ENCODE results near the gene STON2. TPM values are rescaled to one million over a fixed set of nuclear protein-coding genes. Genes with fewer than 3 reads are reported as not detected.
A peak's percentile ranks its signal among the peaks of the same experiment; 100 is the strongest.

Gene STON2
- total RNA-seq, 1 donor from 2014 or later = 91.9 TPM

DNA sequence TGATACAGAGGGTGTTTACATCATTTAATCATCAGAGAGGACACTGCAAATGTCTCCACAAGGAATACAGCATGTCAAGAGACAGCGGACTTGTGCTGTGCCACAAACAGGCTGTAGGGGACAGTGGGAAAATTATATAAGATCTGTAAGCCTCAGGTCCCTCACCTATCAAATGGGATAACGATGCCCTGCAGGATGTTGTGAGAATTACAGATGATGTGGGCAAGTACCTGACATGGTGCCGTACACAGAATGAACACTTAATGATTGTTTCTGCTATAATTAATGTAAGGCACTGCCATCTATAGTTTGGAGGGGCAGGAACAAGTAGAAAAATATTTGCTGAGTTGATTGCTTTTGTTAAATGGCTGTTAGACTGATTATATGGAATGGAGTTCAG, 97.5 kb downstream of the STON2 start:
- no peak for DNase-seq (ENCODE audit: low read depth)

DNA sequence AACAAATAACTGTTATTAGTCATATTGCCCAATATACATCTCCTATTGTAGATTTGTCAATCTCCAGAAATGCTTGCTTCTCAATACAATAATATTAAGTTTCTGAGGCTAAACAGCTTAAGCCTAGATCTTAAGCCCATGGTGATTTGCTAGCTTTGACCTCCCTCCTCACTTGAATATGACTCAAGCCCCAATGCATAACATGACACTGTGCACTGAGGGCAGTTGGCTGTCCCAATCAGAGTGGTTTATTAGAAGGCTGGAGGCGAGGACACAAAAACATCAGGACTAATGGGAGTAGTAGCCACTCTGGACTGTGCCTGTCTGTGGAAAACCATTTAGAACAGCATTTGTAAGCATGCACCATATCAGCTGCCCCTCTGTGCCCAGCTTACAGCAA, 98.3 kb downstream of the STON2 start:
- DNase-seq (ENCODE audit: low read depth) = no peak

DNA sequence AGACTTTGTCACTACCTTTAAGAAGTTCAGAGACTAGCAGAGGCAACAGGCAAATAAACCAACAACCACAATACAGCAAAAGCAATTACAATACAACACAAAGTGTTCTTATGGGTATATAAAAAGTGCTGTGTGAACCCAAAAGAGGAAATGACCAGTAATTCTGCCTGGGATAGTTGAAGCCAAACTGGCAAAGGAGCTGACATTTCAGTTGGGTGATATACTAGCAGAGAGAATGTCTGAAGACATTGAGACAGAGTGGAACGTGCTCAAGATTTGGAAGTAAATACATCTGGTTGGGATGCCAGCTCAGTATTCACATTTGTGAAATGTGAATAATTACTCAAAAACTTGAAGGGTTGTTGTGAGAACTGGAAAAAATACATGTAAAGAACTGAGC, 98.8 kb downstream of the STON2 start:
- DNase-seq (ENCODE audit: low read depth) = no peak

DNA sequence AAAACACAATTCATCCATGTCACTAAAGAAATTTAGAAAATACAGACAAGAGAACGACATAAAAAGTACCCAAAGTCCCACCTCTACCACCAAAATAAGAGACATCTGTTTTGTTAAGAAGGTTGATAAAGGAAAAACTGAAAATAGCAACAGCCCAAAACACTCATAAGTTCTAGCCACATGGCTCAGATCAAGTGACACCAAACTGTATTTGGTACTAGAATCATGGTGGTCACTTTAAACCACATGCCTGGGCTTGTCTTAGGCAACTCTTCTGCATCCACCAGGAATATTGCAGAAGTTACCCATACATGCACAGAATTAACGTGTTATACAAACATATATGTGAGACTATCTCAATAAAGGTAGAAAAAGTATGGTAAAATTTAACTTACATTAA, 101.2 kb downstream of the STON2 start:
- DNase-seq (ENCODE audit: low read depth) = no peak

DNA sequence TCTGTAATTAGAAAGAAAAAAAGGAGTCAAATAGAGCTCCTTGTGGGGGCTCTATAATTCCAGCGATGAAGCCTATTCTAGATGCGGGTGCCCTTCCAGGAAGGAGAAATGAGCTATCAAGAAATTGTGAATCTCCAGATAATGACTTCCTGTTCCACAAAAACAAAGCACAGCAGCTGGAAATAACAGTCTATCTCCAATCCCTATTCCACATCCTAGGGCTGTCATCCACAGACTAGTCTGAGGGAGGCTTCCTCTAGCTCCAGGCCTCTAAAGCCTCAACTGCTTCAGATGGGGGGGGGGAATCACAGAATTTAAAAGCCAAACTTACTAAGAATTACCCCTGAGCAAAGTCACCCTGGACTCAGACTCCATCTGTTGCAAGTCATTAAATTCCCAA, 102.0 kb downstream of the STON2 start:
- no peak for DNase-seq (ENCODE audit: low read depth)

DNA sequence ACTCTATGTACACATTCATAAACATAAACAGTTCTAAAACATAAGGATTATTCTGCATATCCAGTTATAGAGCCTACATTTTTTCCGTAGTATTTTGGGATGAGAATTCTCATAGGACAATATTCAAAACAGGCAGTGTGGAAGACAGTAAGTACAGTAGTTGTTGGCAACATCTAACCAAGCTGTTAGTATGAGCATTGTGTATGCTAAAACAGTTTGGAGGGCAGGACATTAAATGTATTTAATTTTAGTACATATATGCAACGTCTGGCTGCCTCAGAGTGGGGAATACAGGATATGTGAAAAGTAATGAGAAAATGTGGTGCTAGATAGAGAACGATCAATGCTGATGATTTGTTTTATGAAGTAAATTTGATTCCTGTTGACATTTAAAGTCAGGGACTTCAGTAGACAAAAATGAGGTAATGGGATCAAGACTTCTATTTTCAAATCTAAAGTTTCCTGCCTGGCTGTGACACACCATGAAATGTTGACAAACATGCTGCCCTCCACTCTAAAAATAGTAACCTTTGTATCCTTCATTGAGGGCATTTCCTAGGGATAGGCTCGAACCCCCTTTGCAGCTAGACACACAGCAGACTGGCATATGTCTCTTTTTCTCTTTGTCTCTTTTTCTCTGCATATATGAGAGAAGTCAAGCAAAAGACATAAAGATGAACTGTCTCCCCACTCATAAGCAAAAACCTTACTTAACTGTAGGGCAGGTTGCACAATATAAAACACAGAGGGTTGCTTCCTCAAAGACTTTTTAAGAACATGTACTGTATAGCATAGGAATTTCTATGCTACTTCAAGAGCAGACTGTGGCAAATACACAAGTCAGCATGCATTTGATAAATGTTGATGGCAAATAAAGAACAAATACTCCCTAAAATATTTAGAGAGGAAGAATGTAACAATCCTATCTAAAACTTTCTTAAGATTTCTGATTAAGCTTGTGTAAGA, 103.9 kb downstream of the STON2 start:
- DNase-seq (ENCODE audit: low read depth) = no peak

DNA sequence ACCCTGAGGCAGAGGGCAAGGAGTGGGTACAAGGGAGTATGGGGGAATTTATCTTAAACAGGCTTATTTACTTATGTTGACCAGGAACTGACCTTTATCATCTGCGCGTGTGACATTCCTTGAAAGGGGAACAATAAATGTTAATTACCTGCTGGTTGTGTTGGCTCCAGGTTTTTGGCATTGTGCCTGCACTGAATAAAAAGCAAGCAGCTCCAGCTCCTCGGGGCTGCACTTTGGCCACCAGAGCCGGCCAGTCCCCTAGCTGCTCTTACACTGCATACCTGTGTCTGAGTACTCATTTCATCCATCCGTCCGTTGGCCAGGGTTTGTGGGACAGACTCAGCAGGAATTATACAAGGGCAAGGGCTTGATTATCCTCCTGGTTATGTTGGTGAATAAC, 110.6 kb downstream of the STON2 start:
- DNase-seq (ENCODE audit: low read depth) = no peak

DNA sequence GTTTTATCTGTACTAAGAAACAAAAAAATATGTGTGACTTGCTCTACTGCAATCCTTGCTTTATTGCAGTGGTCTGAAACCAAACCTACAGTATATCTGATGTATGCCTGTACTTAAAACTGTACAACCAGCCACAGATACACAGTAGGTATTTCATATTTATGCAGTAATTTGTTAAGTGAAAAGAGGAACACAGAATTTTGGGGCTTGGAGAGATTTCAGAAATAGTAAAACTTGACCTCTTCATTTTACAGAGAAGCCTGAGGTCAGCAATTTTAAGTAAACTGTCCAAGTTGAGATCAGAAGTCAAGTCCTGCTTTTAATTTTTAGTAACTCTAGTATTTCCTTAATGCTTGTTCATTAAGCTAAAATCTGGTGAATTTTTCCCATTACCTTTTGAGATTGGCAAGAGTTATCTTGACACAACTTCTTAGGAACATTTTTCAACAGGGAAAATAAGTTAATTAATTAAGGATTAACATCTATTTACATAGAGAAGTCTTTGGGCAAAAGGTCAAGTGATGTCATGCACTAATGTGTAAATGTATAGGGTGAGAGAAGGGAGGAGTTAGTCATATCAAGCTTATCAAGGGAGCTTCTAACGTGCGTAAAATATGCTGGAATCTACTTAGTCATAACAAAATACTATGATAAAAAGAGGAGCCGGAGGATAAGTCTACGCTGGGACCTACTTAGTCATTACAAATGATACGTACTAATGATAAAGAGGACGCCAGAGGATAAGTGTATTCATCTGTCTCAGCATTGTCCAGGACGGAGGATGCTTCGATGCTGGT, 113.4 kb downstream of the STON2 start:
- no peak for DNase-seq (ENCODE audit: low read depth)

DNA sequence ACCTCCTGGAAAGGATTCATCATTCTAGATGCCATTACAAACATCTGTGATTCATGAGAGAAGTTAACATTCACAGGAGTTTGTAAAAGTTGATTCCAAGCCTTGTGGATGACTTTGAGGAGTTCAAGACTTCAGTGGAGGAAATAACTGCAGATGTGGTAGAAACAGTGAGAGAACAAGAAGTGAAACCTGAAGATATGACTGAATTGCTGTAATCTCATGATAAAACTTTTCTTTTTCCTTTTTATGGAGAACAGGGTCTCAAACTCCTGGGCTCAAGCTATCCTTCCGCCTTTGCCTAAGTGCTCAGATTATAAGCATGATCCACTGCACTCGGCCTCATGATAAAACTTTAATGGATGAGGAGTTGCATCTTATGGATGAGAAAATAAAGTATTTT, 114.9 kb downstream of the STON2 start:
- DNase-seq (ENCODE audit: low read depth) = no peak

DNA sequence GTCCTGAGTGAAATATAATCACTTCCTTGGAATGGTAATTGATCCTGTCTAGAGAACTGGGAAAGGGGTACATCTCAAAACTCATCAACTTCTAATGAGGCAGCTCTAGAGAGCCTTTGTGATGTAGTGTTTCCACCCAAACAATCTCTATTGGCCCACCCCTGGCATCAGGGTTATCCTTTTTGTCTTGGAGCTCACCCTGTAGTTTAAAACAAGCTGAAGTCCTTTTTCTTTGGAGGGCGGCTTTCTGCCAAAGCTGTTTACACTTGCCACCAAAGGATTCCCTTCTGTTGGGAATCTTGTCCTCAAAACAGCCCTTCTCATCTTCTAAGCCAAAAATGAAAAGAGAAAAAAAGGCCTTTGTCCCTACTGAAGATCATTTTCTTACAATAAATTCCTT, 118.8 kb downstream of the STON2 start:
- no peak for DNase-seq (ENCODE audit: low read depth)

DNA sequence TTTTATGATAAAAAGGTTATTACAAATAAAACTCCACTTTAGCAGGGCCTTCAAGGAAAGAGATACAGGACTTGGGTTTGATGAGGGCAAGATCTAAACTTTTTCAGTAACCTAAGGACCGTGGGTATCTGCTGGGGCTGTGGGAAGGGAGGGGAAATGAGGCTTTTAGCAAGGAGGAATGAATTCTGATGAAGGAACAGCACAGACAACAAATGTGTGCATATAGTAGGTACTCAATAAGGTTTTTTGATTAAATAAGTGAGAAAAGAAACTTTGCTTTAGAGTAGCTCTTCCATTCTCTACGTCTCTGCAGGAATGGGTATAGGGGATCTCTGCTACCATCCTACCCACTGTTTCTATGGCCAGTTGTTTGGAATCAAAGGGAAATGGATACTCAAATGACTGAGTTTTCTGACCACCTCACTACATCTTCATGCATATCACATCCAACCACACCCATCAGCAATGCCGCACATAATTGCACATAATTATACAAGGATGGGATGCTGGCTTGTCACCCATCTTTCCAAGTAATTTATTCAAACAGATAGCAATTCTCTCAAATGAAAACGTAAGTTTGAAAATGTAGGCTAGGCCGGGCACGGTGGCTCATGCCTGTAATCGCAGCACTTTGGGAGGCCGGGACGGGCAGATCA, 119.9 kb downstream of the STON2 start:
- DNase-seq (ENCODE audit: low read depth) = no peak

DNA sequence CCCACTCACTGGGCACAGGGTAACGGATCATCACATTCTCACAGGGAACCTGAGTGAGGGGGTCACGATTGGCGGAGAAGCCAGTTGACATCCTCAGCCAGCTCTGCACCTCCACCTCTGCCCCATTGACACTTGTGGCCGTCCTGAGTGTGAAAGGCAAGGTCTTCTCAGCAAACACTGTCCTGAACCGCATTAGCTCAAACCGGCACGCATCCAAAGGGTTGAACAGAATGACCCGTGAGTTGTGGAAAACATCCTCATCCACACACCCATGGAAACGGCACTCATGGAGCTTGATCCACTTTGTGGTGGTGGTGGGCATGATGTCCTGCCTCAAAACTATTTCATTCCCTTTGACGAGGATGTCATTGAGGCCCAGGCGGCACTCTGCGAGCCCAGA, 123.0 kb downstream of the STON2 start:
- DNase-seq (ENCODE audit: low read depth) = no peak

DNA sequence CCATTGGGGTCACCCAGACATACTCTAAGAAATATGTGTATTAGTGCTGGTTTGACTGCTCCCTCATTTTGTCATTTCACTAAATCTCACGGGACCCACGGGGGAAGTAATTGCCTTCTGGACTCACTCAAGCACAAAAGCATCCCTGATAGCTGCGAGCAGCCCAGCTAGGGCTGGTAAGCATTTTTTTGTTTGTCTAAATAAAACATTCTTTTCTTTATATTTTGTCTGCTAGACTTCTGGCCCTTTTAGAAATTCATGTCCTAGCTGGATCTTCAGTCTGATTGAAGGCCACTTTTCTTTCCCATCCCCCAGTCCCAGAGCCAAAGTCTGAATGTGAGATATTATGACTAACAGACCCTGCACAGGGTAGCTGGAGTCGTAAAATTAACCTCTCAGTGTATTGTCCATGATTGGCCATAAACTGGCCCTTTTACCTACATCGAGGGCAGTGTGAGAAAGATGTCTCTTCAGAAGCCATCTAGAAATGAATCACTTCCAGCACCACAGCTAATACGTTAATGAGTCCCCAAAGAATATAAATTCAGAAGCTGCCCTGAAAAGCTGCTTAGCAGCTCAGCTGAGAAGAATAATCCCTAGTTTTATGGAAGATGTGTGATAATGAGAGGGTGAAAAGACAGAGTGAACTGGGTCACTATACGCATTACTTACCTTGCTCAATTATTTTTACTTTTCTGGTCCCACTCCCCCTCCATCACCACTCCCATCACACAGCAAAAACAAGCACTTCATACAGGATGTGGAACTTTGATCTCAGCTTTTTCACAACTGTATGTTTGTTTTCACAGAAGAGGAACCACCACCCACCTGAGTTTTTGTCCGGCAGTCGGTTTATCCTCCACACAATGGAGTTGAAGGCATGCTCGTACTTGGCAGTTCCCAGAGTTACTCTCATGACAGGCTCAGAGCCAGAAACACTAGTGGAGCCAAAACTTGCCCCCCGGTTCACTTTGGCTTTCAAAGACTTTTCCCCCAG, 123.8 kb downstream of the STON2 start:
- peak; percentile 11 for DNase-seq (ENCODE audit: low read depth)

DNA sequence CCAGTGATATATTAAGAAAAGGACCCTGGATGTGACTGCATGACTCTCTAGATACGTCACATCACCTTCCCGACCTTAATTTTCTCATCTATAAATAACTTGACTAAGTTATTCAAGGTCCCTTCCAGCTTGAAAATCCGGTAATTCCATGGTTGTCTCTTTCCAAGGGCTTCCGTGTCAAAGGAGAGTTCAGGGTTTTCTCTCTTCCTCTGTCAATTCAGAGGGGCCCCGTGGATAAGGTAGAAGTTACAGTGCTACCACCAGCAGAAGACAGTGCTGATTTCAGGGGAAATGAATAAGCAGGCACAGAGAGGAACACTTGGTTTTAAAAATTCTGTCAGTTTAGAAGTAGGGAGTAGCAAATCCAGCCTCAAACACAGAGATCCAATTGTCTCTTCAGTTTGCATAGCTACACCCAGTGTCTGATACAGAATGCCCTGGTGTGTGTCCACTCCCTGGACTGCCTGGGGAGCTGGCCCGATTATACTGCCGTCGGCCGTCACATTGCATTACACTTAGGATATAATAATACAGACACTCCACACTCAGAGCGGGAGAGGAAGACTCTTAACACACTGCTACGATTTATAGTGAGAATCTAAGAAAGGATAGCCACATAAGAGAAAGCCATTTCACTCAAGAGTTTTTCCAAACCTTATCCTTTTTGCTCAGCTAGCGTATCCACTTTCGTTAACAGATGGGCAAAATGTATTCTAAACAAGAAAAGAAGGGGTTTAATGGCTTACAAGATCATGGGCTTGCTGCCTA, 124.6 kb downstream of the STON2 start:
- DNase-seq (ENCODE audit: low read depth) = no peak

DNA sequence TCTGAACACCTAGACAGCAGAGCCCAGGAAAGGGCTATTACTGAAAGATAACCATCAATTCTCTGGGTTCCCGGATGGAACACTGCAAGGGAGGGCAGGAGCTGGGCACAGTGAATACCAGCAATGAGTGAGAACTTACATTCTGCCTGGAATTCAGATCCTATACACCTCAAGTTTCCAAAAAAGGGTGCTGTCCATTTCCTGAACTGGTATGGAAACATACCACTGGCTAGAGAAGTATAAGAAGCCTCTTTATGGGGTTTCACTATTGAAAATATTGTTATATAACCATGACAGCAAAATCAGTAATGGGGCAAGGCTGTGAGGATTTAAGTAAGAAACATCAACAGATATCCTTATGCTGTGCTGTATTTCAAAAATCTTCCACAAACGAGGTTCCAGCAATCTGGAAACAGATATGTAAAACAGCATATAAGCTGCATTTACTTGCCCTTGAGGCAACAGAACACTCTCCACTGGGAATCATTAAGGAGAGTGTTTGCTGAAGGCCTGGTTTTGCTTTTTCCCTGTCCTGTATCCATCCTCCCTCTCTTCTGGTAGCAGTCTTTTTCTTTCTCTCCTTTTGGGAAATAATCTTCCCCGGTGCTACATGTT, 126.1 kb downstream of the STON2 start:
- DNase-seq (ENCODE audit: low read depth) = no peak

DNA sequence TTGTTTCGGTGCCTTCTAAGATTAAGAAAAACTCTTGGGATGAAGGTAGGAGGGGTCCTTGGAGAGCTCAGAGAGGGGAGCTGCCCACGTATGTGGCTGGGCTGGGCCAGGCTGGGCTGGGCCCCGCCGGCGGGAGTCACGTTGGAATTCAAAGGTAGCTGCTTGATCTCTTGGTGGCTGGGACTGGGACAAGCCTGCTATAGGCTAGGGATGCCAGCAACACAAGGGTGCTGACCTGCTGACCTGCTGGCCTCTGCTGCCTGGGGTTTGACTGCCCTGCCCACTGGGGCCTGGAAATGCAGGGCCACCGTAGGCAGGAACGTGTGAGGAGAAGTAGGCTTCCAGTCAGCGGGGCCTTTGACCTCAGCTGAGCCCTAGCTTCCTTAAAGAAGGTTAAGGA, 126.6 kb downstream of the STON2 start:
- no peak for DNase-seq (ENCODE audit: low read depth)

DNA sequence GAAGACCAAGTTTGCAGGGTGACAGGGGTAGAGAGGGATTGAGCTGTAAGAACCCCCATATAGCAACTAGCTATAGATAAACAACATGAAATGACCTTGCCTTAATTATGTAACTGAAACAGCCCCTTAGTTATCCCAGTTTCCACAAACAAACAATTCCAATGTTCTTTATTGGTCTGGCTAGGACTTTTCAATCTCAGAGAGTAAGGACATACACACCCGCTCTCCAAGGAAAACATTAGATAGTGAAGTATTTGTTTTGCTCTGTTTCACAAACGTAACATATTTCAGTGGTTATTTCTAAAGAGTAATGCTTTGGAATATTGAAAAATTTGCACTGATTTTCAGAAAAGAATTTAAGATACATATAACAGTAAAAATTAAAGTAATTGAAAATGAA, 127.8 kb downstream of the STON2 start:
- no peak for DNase-seq (ENCODE audit: low read depth)

DNA sequence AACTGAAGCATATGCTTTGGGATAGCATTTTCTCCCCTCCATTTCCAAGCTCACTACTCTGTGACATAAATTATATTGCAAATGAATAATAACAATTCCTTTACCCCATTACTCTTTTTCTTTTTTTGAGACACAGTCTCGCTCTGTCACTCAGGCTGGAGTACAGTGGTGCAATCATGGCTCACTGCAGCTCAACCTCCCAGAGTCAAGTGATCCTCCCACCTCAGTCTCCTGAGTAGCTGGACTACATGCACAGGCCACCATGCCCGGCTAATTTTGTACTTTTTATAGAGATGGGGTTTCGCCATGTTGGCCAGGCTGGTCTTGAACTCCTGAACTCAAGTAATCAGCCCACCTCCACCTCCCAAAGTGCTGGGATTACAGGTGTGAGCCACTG, 130.1 kb downstream of the STON2 start:
- no peak for DNase-seq (ENCODE audit: low read depth)

DNA sequence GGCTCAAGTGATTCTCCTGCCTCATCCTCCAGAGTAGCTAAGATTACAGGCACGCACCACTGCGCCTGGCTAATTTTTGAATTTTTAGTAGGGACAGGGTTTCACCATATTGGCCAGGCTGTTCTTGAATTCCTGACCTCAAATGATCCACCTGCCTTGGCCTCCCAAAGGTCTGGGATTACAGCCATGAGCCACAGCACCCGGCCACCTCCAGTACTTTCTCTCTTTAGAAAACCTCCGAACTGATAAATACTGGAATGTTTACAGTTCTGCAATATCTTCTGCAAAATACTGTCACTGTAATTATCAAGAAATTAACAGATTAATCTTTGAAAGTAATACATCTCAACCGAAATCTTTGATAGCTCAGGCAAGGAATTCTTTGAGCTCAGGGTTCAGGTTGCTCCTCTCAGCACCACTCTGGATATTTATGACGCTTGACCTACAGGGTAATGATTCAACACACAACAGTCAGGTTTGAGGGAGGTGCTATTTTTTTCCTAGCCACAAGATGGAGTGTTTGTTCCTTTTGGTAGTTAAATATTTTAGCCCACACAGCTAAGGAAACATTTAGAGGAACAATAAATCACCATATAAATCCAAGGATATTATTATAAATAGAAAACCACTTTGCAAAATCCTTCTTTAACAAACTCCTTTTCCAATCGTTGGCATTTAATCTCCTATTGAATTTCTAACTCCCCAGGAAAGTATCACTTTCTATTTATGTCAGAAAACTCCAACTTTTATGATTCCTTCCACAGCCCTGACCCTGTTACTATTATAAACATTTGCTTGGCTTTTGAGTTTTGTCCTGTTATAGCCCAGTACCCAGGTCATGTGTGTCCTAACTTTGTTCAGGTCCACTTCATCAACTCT, 130.8 kb downstream of the STON2 start:
- DNase-seq (ENCODE audit: low read depth) = peak; percentile 85

All from renal cortical epithelial cell (primary cell).